MM.1S (cell line): Measurements from ENCODE around the gene A3GALT2.

Experiments used
- DNase-seq: peaks from one replicate; pipeline ENCODE4 v3.0.0-alpha.2; 2015
- H2AFZ ChIP-seq: fragments of 300-600 bp; sonication (generic); 2 replicates; pipeline ENCODE4 v1.6.0; 2016; ENCODE audit warnings: antibody characterized with exemption, low read length
- H3F3A ChIP-seq: fragments of 300-600 bp; sonication (generic); 2 replicates; pipeline ENCODE4 v1.6.1; 2016; ENCODE audit warnings: mild to moderate bottlenecking, antibody characterized with exemption, low read length, moderate library complexity, mixed read lengths; ENCODE audit not compliant: insufficient read depth
- H3K27ac ChIP-seq: fragments of 300-600 bp; sonication (generic); 2 replicates; pipeline ENCODE4 v1.5.1; 2016; ENCODE audit warnings: mild to moderate bottlenecking, low read length
- H3K27me3 ChIP-seq: fragments of 300-600 bp; sonication (generic); replicated peaks from 2 replicates; pipeline ENCODE4 v1.6.0; 2016; ENCODE audit warnings: low read length; ENCODE audit not compliant: insufficient read depth
- H3K36me3 ChIP-seq: fragments of 300-600 bp; sonication (generic); replicated peaks from 2 replicates; pipeline ENCODE4 v1.6.1; 2016; ENCODE audit warnings: mild to moderate bottlenecking, low read length, mixed read lengths; ENCODE audit not compliant: insufficient read depth
- H3K4me1 ChIP-seq: fragments of 300-600 bp; sonication (generic); 2 replicates; pipeline ENCODE4 v1.6.1; 2016; ENCODE audit warnings: low read length, mixed read lengths
- H3K4me2 ChIP-seq: fragments of 300-600 bp; sonication (generic); 2 replicates; pipeline ENCODE4 v1.6.0; 2016; ENCODE audit warnings: low read depth, low read length
- H3K4me3 ChIP-seq: fragments of 300-600 bp; sonication (generic); 2 replicates; pipeline ENCODE4 v1.5.1; 2016; ENCODE audit warnings: low read length, mixed read lengths
- H3K79me2 ChIP-seq: fragments of 300-600 bp; sonication (generic); 2 replicates; pipeline ENCODE4 v1.6.1; 2016; ENCODE audit warnings: mixed run types, low read length, mixed read lengths
- H3K9ac ChIP-seq: fragments of 300-600 bp; sonication (generic); 2 replicates; pipeline ENCODE4 v1.6.1; 2016; ENCODE audit warnings: low read length, mixed read lengths
- H3K9me2 ChIP-seq: fragments of 300-600 bp; sonication (generic); replicated peaks from 2 replicates; pipeline ENCODE4 v1.6.1; 2016; ENCODE audit warnings: mild to moderate bottlenecking, low read length, mixed read lengths; ENCODE audit not compliant: insufficient read depth
- H3K9me3 ChIP-seq: fragments of 300-600 bp; sonication (generic); replicated peaks from 2 replicates; pipeline ENCODE4 v1.6.1; 2016; ENCODE audit warnings: mild to moderate bottlenecking, low read length, mixed read lengths; ENCODE audit not compliant: insufficient read depth
- H4K20me1 ChIP-seq: fragments of 300-600 bp; sonication (generic); 2 replicates; pipeline ENCODE4 v1.6.1; 2016; ENCODE audit warnings: mild to moderate bottlenecking, low read length, moderate library complexity, mixed read lengths; ENCODE audit not compliant: insufficient read depth
- CTCF ChIP-seq: fragments of 300-600 bp; sonication (generic); IDR thresholded peaks from 2 replicates; pipeline ENCODE4 v1.5.1; 2016; ENCODE audit warnings: antibody characterized with exemption, low read length, mixed read lengths
- EZH2 ChIP-seq: fragments of 300-600 bp; sonication (generic); optimal IDR thresholded peaks from 2 replicates; pipeline ENCODE3; 2017; ENCODE audit warnings: low read depth, mild to moderate bottlenecking, antibody characterized with exemption, low read length, mixed read lengths
- EZH2phosphoT487 ChIP-seq: fragments of 300-600 bp; sonication (generic); IDR thresholded peaks from 2 replicates; pipeline ENCODE4 v1.6.1; 2018; ENCODE audit warnings: antibody characterized with exemption, low read length

Gene A3GALT2

GRCh38 chr1:33302325-33302724 lies 18.6 kb downstream of the A3GALT2 start:
- Histone ChIP-seq H3K9me2 (no peaks in the 10 kb centered on the region), H3K9ac (no peak overlapping the region), H3K79me2 (no peaks in the 10 kb centered on the region), H3K36me3 (no peaks in the 10 kb centered on the region), H3K4me1 (no peaks in the 10 kb centered on the region), H4K20me1 (no peaks in the 10 kb centered on the region), H3K27me3 (no peaks in the 10 kb centered on the region), H2AFZ (no peak overlapping the region), H3K4me3 (no peak overlapping the region), H3K9me3 (no peaks in the 10 kb centered on the region), H3F3A (no peaks in the 10 kb centered on the region), H3K4me2 (no peak overlapping the region), H3K27ac (no peak overlapping the region)
- no peak for TF ChIP-seq EZH2phosphoT487
- TF ChIP-seq CTCF: no peak
- no peak for TF ChIP-seq EZH2
- no peak for DNase-seq

GRCh38 chr1:33301273-33301984 lies 19.5 kb downstream of the A3GALT2 start:
- no peaks in the 10 kb centered on the region for H3K9me3 ChIP-seq

GRCh38 chr1:33300673-33301072 lies 20.2 kb downstream of the A3GALT2 start:
- Histone ChIP-seq H3K9me2 (no peaks in the 10 kb centered on the region), H3K79me2 (no peaks in the 10 kb centered on the region), H3F3A (no peaks in the 10 kb centered on the region), H4K20me1 (no peaks in the 10 kb centered on the region), H3K27me3 (no peaks in the 10 kb centered on the region), H3K4me3 (no peak overlapping the region), H3K36me3 (no peaks in the 10 kb centered on the region), H2AFZ (no peak overlapping the region), H3K9me3 (no peaks in the 10 kb centered on the region), H3K27ac (no peak overlapping the region), H3K4me1 (no peaks in the 10 kb centered on the region), H3K4me2 (no peak overlapping the region), H3K9ac (no peak overlapping the region)
- DNase-seq: no peak
- TF ChIP-seq EZH2phosphoT487 (no peak), EZH2 (no peak), CTCF (no peak)

More at GRCh38 chr1:33301273-33301984, 19.5 kb downstream of the A3GALT2 start:
- Histone ChIP-seq H3K27me3 (no peaks in the 10 kb centered on the region), H3K79me2 (no peaks in the 10 kb centered on the region), H3K4me3 (no peak overlapping the region), H3F3A (no peaks in the 10 kb centered on the region), H3K4me2 (no peak overlapping the region), H3K9me2 (no peaks in the 10 kb centered on the region), H3K27ac (no peak overlapping the region), H3K4me1 (no peaks in the 10 kb centered on the region), H4K20me1 (no peaks in the 10 kb centered on the region), H3K9ac (no peak overlapping the region), H2AFZ (no peak overlapping the region), H3K36me3 (no peaks in the 10 kb centered on the region)
- no peak for TF ChIP-seq EZH2phosphoT487
- DNase-seq: no peak

- Histone ChIP-seq H3K9me2 (no peaks in the 10 kb centered on the region), H3K9ac (no peak overlapping the region), H3K9me3 (no peaks in the 10 kb centered on the region), H3K27me3 (no peaks in the 10 kb centered on the region), H3F3A (no peaks in the 10 kb centered on the region), H3K36me3 (no peaks in the 10 kb centered on the region), H3K4me1 (no peaks in the 10 kb centered on the region), H3K4me3 (no peak overlapping the region), H2AFZ (no peak overlapping the region), H3K27ac (no peak overlapping the region), H4K20me1 (no peaks in the 10 kb centered on the region), H3K79me2 (no peaks in the 10 kb centered on the region), H3K4me2 (no peak overlapping the region)
- TF ChIP-seq EZH2 (no peak), CTCF (no peak), EZH2phosphoT487 (no peak)
- DNase-seq: no peak
Measured at GRCh38 chr1:33299461-33300155, 21.3 kb downstream of the A3GALT2 start.
